Medulla oblongata (tissue), 1 donor: ENCODE results near the gene AHCYL2.
"Not testable (repeated sequence)": the region's sequence is repeated elsewhere in the genome, so short reads cannot be mapped to it uniquely, and the experiment has no call there.

Experiments
- DNase-seq: peaks from one replicate; pipeline ENCODE4 v3.0.0-alpha.2; 2015; ENCODE audit errors: extremely low spot score

The AHCYL2 gene

DNA sequence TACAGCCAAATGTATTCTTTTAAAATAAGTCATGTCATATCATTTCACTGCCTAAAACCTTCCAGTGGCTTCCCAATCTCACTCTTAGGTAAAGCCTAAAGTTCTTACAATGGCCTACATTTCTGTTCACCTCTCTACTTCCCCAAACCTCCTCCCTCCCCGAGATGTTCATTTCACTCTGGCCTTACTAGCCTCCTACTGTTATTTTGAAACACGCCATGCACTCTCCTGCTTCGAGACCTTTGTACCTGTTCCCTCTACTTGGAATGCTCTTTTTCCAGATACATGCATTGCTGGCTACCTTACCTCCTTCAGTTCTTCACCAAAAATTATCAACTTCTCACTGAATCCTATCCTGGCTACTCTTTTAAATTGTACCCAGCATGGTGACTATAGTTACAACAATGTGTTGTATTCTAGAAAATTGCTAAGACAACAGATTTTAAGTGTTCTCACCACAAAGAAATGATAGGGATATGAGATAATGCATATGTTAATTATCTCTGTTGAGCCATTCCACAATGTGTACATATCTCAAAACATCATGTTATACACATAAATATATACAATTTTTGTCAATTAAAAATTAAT lies 158.8 kb downstream of the AHCYL2 start:
- DNase-seq: no peak

DNA sequence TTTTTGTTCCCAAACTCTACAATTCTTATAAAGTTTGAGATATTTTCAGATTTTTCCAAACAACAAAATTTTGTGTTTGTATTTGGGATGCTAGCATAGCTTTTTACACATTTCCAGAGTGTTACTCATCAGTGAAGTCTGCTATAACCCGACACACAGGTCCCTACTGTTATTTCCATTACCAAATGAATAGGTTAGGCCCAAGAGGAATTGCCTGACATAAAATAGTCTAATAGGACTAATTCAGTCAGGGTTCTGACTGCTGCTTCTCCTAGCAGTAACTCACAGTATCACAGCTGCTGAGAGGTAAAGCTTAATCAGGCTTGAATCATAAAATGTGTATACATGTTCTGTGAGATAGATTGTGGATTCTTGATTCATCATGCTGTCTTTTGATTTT lies 160.3 kb downstream of the AHCYL2 start:
- DNase-seq: no peak

DNA sequence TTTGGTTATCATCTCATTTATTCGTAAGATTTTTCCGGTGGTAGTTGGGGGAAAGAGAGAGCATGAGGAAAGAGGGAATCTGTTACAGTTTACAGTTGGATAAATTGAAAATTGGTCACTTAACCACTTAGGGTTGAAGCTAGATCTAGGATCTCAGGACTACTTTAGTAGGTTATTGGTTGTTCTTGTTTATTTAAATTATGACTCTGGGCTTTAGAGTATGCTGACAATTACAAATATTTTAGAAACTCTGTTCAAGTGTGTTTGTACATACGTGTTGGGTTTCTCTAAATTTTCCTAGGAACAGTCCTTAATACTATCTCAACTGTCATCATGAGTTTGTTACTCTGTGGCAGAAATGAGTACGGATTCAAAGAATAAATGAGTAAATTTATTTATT lies 160.8 kb downstream of the AHCYL2 start:
- DNase-seq: no peak

DNA sequence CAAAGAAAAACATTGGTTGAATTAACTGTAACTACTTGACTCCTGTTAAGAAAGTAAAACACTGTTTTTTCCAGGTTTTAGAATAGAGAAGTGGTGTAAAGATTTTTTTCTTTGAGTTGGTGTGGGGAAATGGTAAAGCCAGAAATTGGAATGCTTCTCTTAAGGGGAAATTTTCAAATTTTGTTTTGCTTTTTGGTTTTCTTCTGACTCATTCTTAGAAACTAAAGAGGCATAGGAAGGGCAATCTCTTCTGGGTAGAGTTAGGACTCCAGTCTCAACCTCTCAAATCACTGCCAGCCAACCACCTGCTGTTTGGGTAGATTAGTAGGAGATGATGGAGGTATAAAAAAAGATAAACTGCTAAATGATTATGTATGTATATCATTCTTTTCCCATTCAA lies 161.7 kb downstream of the AHCYL2 start:
- no peak for DNase-seq

DNA sequence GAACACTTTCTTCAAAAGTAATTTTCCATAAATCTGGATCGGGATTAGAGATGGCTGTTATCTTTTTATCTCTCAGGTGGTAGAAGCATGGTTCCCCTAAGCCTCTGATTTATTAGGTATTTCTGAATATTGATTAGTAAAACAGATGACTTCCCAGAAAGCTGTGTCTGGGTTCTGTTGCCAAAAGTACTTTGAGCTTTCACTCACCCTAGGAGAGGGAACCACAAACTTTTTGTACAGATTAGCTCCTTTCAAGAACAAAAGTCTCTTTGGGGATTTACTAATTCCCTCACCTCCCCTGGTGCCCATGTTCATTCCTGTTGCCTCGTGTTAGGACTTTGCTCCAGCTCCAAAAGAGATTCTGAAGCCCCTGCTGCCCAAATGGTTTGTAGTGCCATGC lies 162.7 kb downstream of the AHCYL2 start:
- no peak for DNase-seq

DNA sequence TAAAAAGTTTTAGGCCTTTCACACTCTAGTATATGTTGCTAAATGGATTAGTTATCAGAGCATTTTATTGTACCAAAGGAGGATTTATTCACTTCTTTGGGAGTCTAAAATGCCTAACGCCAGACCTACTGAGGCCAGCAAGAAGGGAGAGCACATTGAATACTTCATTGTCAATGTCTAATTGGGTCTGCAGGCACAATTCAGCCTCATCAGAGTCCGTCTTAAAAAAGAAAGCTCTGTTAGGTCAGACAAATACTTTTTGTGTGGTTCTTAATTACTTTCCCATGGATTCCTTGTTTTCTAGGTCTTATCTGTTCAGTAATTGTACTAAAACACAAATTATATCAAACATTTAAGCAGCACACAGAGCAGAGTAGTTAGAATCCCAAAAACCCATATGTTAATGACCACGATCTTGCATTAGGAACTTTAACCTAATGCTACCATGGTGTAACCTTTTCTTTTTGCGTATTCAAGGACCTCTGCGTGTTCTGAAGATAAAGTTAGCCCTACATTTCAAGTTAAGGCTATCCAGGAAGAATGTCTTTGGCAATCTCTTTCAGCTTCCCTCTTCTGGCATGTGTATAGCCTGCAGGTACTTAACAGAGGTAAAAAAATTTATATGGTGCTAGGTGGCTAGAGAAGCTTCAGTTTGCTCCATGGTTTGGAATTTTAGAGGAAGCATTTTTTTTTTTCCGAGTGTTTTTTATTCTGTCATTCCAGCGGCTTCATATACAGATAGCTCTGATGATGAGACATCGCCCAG lies 163.7 kb downstream of the AHCYL2 start:
- peak; percentile 49 for DNase-seq

DNA sequence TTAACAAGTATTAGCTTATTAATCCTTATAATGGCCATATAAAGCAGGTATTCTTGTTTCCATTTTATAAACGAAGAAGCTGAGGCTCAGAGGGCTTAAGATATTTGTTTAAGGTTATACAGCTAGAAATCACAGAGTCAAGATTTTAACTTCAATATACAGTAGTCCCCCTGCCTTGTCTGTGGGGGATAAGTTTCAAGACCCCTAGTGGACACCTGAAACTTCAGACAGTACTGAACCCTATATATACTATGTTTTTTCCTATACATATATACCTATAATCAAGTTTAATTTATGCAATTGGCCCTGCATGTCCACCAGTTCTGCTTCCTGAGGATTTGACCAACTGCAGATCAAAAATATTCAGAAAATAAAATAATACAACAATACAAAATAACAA lies 165.0 kb downstream of the AHCYL2 start:
- no peak for DNase-seq

DNA sequence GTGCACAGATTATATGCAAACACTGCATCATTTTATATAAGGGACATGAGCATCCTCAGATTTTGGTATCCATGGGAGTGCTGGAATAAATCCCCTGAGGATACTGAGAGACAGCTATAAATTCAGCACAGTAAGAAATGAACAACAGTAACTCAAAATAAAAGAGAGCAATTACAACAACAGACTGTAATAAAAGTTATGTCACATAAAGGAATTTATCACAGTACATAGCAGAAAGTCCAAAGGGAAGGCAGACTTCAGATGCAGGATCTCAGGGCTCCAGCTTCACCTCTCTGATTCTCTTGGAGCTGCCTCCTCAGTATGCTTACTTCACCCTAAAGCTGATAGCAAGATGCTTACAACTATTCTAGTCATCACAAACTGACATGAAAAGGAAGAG lies 165.5 kb downstream of the AHCYL2 start:
- no peak for DNase-seq

DNA sequence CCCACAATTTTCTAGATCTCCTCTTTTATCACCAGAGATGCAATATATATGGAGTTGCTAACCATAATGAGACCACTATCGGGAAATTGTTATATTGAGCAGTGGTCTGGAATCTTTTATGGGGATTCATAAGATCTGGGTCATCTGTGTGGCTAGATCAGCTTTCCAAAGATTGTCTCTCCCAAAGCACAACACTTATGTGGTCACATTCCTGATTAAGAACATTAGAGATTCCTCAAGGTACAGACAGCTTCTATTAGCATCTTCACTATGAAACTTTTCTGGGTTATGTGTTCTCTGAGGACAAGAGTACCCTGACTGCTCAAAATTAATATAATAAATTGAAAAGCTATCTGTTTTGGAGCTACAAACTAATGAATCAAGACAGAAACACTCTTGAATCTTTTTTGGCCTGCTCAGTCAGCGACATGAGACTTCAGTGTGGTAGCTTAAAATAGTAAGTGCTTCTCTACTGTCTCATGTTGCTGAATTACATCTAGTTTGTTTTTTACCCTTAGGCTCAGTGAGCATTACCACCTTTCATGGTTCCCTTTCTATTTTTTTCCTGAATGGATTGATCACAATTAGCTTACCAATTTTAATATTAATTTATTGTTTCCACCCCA lies 166.8 kb downstream of the AHCYL2 start:
- DNase-seq: peak; percentile 28

DNA sequence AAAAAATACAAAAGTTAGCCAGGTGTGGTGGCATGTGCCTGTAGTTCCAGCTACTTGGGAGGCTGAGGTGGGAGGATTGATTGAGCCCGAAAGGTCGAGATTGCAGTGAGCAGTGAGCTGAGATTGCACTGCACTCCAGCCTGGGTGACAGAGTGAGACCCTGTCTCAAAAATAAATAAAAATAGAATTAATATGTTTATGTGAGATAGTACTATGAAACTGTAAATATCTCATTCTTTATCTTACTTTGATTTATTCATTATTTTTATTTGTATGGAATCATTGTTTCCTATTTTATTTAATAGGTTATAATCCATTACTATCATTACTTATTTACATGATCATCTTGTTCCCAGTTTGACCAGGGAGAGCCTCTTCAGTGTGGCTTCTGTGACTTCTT lies 168.4 kb downstream of the AHCYL2 start:
- no peak for DNase-seq

DNA sequence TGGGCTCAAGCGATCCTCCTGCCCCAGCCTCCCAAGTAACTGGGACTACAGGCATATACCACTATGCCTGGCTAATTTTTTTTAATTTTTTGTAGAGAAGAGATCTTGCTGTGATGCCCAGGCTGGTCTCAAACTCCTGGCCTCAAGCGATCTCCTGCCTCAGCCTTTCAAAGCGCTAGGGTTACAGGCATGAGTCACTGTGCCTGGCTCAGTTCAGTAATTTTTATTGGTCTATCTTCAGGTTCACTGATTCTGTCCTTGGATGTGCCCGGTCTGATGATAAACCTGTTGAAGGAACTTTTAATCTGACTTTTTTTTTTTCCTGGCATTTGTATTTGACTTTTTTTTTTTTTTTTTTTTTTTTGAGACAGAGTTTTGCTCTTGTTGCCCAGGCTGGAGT lies 169.3 kb downstream of the AHCYL2 start:
- no peak for DNase-seq

DNA sequence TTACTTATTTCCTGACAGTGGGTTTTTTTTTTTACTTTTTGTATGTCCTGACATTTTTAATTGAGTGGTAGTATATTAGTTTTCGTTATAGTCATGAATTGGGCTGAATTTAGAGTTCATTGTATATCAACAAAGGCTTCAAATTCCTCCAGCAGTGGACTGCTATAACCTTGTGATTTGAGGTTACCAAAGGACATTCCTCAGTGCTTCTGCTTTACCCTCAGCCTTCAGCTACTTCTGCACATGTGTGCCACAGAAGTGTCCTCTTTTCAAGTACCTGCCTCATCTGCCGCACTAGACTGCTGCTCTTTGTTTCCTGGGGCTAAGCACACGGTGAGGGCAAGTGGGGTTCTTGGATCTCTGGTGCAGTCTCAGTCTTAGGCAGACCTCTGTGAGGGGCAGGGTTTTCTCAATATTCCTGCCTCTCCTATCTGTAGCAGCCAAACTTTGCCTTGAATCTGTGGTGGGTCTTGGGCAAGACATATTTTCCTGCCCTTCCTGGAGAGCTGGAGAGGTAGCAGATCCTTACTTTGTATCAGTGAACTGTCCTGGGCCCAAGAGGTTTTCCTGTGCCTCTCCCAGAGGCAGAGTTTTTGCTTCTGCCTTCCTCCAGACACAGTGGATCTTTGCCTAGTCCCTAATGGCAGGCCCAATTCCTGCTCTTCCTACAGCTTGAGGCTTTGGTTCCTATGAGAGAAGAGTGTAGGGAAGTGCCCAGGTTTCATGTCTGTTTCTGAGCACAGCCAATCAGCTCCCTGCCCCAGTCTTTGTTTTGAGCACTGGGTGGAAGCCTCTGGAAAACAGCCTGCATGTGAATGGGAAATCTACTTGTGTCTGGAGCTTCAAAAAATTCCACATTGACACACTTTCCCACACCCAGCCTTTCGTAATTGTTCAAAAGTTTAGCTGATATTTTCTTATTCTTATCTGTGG lies 170.4 kb downstream of the AHCYL2 start:
- DNase-seq: no peak

DNA sequence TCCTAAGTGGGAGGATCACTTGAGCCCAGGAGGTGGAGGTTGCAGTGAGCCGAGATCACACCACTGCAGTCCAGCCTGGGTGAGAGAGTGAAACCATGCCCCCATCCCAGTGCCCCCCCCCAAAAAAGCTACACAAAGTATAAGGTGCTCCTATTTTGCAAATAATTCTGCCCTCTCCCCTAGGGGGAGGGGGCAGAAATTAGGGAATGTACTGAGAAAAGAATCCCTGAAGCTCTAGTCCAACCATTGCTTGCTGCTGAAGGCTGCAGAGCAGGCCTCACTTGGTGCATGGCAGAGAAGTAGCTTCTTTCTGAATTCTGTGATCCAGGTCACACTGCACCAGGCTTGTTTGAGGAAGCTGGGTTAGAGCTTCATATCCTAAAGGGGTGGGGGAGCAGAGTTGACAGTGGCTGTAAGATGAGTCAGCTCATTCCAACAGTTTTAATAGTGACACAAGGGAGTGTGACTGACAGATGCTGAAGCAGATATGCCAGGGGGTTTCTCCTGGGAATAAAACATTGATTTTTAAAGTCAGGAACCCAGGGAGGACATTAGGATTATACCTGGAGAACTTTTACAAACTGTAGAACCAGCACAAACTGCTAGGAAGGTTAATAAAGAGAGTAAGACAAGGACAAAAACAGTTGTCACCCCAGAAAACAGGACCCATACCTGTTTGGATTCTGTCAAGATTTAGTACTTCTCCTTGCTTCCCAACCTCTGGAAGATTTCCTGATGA lies 176.6 kb downstream of the AHCYL2 start:
- DNase-seq: no peak

DNA sequence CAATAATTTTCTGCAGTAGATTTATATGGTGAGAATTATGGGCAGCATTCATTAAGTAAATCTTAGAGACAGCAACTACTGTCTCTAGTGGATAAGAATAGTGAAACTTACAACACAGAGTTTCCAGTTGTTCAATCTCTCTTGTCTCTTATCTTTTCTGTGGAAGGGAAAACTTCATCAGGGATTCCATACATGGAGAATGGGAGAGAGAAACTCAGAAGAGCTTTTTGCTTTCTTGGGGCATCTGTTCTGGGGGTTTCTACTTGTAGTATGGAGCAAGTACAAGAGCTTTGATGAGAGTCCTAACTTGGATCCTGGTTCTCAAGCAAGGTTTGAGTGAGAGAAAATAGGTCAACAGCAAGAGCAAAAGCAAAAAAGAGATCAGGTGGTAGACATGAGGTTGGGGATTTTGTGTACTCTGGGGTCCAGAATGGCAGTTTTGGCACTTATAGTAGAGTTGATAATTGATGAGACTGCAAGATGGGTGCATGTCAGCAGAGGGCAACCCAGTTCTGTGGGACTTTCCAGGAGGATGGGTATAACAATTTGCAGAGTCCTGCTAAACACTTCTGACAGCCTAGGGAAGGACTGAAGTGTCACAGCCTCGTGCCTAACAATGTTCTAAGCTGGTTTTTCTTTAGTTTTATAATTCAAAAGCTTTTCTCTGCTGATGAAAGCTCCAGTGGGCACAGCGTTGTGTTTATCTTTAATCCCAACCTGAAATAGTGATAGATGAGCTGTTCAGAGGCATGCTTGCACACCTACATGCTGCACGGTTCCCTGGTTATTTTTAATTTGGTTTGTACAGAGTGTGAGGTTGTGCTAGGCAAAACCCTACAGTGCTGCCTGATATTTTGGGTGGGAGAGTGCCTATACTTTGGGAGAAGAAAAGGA lies 177.4 kb downstream of the AHCYL2 start:
- DNase-seq: no peak

DNA sequence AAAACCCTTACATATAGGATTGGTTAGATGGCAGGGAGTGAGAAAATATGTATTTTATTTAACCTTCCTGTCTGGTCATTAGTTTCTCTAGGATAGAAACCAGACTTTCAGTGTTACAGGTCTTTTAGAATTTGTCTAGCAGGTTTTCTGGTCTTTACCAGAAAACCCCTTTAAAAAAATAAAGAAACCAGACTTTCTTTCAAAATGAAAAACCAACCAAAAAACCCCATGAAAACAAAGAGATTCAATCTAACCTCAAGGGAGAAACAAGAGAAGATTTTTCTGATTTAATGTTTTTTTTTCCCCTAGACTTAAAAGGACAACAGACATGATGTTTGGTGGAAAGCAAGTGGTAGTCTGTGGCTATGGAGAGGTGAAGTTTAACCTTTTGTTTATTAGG lies 180.7 kb downstream of the AHCYL2 start:
- DNase-seq: no peak

DNA sequence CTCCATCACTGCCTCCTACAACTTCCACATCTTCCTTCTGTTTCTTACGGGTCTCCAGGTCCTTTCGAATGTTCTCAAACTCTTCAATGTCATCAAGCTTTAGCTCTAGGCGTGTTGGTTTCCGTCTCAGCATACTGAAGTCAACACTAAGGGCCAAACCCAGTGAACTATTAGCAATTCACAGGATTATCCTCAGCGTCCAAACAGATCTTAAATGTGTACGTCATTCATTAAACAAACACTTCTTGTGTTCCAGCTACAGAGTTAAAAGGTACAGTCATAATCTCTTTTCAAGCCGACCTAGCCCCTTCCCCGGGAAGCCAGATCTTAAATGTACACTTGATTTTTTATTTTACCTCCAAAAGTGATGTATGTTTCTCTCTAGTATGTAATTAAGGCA lies 185.4 kb downstream of the AHCYL2 start:
- DNase-seq: not testable (repeated sequence)

DNA sequence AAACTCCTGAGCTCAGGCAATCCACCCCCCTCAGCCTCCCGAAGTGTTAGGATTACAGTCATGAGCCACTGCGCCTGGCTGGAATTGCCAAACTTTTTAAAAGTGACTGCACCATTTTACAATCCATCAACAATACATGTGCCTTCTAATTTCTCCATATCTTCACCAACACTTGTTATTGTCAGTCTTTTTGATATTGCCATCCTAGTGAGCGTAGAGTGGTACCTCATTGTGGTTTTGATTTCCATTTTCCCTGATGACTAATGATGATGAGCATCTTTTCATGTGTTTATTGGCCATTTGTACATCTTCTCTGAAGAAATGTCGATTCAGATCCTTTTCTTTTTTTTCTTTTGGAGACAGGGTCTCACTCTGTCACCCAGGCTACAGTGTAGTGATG lies 187.7 kb downstream of the AHCYL2 start:
- DNase-seq: no peak

DNA sequence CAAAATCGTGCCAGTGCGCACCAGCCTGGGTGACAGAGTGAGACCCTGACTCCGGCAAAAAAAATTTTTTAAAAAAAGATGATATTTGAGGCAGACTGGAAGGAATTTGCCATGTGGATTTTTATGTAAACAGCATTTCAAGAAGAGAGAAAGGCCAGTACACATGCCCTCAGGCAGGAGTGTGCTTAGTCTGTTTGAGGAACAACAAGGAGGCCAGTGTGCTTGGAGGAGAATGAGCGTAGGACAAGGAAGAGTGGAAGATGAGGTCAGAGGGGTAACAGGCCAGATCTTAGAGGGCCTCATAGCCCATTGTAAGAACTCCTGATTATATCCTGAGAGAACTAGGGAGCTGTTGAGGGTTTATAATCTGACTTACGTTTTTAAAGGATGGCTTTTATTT lies 192.2 kb downstream of the AHCYL2 start:
- no peak for DNase-seq

DNA sequence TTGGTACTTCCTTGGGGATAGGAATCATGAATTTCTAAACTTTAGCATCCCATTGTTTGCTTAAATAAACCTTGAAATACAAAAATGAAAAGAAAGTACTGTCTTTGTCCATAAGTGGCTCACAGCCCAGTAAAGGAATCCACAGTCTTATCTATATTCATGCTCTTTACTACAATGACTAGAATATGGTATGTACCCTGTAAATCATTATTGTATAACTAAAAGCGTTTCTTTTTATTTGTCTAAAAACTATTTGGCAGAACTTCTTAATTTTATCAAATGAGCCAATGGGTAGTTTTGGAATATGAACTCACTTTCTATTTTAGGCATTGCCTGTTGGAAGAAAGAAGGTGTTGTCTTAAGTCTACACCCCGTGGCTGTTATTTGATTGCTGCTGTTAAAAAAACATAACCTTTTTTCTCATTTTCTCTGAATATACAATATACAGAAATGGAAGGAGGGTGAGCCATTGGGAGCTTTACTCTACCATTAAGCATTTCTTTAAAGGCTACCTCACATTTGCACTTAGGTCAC lies 197.0 kb downstream of the AHCYL2 start:
- DNase-seq: no peak

DNA sequence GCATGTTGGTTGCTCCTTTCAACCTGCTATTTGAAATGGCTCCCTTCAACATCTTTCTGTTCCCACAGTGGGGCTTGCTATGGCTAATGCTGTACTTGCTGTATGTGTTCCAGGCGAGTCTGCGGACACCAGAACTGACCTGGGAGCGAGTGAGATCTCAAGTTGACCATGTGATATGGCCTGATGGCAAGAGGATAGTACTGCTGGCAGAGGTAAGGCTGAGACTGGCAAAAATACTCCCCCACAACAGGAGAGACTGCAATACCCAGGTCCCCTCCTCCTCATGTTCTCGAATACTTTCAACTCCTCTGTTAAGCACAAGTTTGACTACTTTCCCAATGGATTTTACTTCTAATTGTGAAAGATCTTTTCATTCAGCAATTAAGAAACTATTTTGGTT lies 197.9 kb downstream of the AHCYL2 start:
- DNase-seq: no peak
